H9 (cell line): ENCODE results near the gene ATG9B. TPM values are rescaled to one million over a fixed set of nuclear protein-coding genes. Genes with fewer than 3 reads are reported as not detected.

ENCODE experiments used
- DNase-seq: peaks from one replicate; pipeline ENCODE4 v3.0.0-alpha.2; 2017
- H2AFZ ChIP-seq: one replicate; pipeline ENCODE4 v1.6.1; 2013; ENCODE audit warnings: mild to moderate bottlenecking, low read length, control low read depth, moderate library complexity
- H2AK5ac ChIP-seq: 2 replicates; pipeline ENCODE4 v1.6.1; 2013; ENCODE audit warnings: low read length, control low read depth, mixed read lengths; ENCODE audit not compliant: insufficient read length
- H2BK120ac ChIP-seq: one replicate; pipeline ENCODE4 v1.6.1; 2013; ENCODE audit warnings: low read depth, mild to moderate bottlenecking, low read length, control low read depth, inconsistent platforms; ENCODE audit not compliant: poor library complexity, severe bottlenecking
- H2BK12ac ChIP-seq: 2 replicates; pipeline ENCODE4 v1.6.1; 2013; ENCODE audit warnings: low read length, control low read depth, mixed read lengths, low read depth; ENCODE audit not compliant: insufficient read length
- H2BK15ac ChIP-seq: 2 replicates; pipeline ENCODE4 v1.6.1; 2013; ENCODE audit warnings: low read depth, low read length, control low read depth
- H2BK20ac ChIP-seq: one replicate; pipeline ENCODE4 v1.6.1; 2013; ENCODE audit warnings: low read depth, mild to moderate bottlenecking, low read length, control low read depth, inconsistent platforms; ENCODE audit not compliant: poor library complexity, severe bottlenecking
- H2BK5ac ChIP-seq: 2 replicates; pipeline ENCODE4 v1.6.1; 2013; ENCODE audit warnings: low read length, control low read depth, mixed read lengths; ENCODE audit not compliant: insufficient read length
- H3K14ac ChIP-seq: 2 replicates; pipeline ENCODE4 v1.6.1; 2013; ENCODE audit warnings: low read length, control low read depth; ENCODE audit not compliant: insufficient read depth
- H3K18ac ChIP-seq: 2 replicates; pipeline ENCODE4 v1.6.1; 2013; ENCODE audit warnings: low read depth, mild to moderate bottlenecking, mixed read lengths, low read length, control low read depth; ENCODE audit not compliant: insufficient read length
- H3K23ac ChIP-seq: 2 replicates; pipeline ENCODE4 v1.6.1; 2013; ENCODE audit warnings: low read length, control low read depth, mixed read lengths, low read depth; ENCODE audit not compliant: insufficient read length
- H3K23me2 ChIP-seq: 2 replicates; pipeline ENCODE4 v1.6.1; 2013; ENCODE audit warnings: low read depth, mild to moderate bottlenecking, mixed read lengths, low read length, control low read depth; ENCODE audit not compliant: insufficient read length, poor library complexity, severe bottlenecking
- H3K27ac ChIP-seq: 2 replicates; pipeline ENCODE4 v1.5.1; 2013; ENCODE audit warnings: low read length, control low read depth, mixed read lengths, low read depth; ENCODE audit not compliant: insufficient read length
- H3K27me3 ChIP-seq: 2 replicates; pipeline ENCODE4 v1.6.1; 2013; ENCODE audit warnings: low read length, control low read depth, inconsistent platforms; ENCODE audit not compliant: insufficient read depth
- H3K4ac ChIP-seq: 2 replicates; pipeline ENCODE4 v1.6.1; 2013; ENCODE audit warnings: low read depth, mild to moderate bottlenecking, control low read depth, inconsistent platforms, low read length, moderate library complexity
- H3K4me1 ChIP-seq: 2 replicates; pipeline ENCODE4 v1.6.1; 2013; ENCODE audit warnings: low read length, control low read depth, inconsistent platforms; ENCODE audit not compliant: insufficient read depth
- H3K4me2 ChIP-seq: 2 replicates; pipeline ENCODE4 v1.6.1; 2013; ENCODE audit warnings: low read length, control low read depth, mixed read lengths; ENCODE audit not compliant: insufficient read length, insufficient read depth
- H3K56ac ChIP-seq: 2 replicates; pipeline ENCODE4 v1.6.1; 2013; ENCODE audit warnings: low read depth, mild to moderate bottlenecking, mixed read lengths, low read length, control low read depth; ENCODE audit not compliant: insufficient read length
- H3K79me1 ChIP-seq: 2 replicates; pipeline ENCODE4 v1.6.1; 2013; ENCODE audit warnings: low read depth, mild to moderate bottlenecking, moderate library complexity, low read length, control low read depth, inconsistent platforms; ENCODE audit not compliant: insufficient read depth, poor library complexity, severe bottlenecking
- H3K79me2 ChIP-seq: 2 replicates; pipeline ENCODE4 v1.6.1; 2013; ENCODE audit warnings: low read length, control low read depth, inconsistent platforms; ENCODE audit not compliant: insufficient read depth
- H3K9ac ChIP-seq: 2 replicates; pipeline ENCODE4 v1.6.1; 2013; ENCODE audit warnings: low read length, control low read depth, mixed read lengths; ENCODE audit not compliant: insufficient read length; ENCODE audit errors: extremely low read depth
- H3K9me3 ChIP-seq: one replicate; pipeline ENCODE4 v1.6.1; 2013; ENCODE audit warnings: low read depth, low read length, inconsistent platforms; ENCODE audit not compliant: control insufficient read depth
- H3T11ph ChIP-seq: one replicate; pipeline ENCODE4 v1.6.1; 2013; ENCODE audit warnings: mild to moderate bottlenecking, low read length, control low read depth, inconsistent platforms
- H4K20me1 ChIP-seq: one replicate; pipeline ENCODE4 v1.6.1; 2013; ENCODE audit not compliant: control insufficient read depth, insufficient read length, insufficient read depth
- H4K5ac ChIP-seq: 2 replicates; pipeline ENCODE4 v1.6.1; 2013; ENCODE audit warnings: low read depth, mild to moderate bottlenecking, mixed read lengths, low read length, control low read depth; ENCODE audit not compliant: insufficient read length
- H4K8ac ChIP-seq: replicated peaks from 2 replicates; pipeline ENCODE4 v1.6.1; 2013; ENCODE audit warnings: low read length, control low read depth, mixed read lengths, low read depth; ENCODE audit not compliant: insufficient read length
- H4K91ac ChIP-seq: 2 replicates; pipeline ENCODE4 v1.6.1; 2013; ENCODE audit warnings: low read depth, mild to moderate bottlenecking, moderate library complexity, mixed read lengths, low read length, control low read depth; ENCODE audit not compliant: insufficient read length
- H3K27ac Mint-ChIP-seq, 3 experiments: 2 replicates in 2 of 3; 3 replicates in 1 of 3; pipeline ENCODE4 v1.8.0; 2020 to 2021; ENCODE audit warnings: mixed read lengths in 3 of 3, mild to moderate bottlenecking in 1 of 3, moderate library complexity in 1 of 3
- H3K27me3 Mint-ChIP-seq: 2 replicates; pipeline ENCODE4 v1.8.0; 2021; ENCODE audit warnings: low read depth, mild to moderate bottlenecking, moderate library complexity, mixed read lengths
- H3K36me3 Mint-ChIP-seq, 3 experiments: 2 replicates in 2 of 3; 3 replicates in 1 of 3; pipeline ENCODE4 v1.8.0; 2020 to 2021; ENCODE audit warnings: low read depth in 3 of 3, mixed read lengths in 3 of 3; ENCODE audit not compliant: insufficient read depth in 1 of 3
- H3K4me1 Mint-ChIP-seq, 2 experiments: 2 replicates each; pipeline ENCODE4 v1.8.0; 2020; ENCODE audit warnings: mixed read lengths in 2 of 2
- H3K4me3 Mint-ChIP-seq, 2 experiments: 2 replicates in 1 of 2; 3 replicates in 1 of 2; pipeline ENCODE4 v1.8.0; 2020 to 2021; ENCODE audit warnings: mild to moderate bottlenecking in 2 of 2, mixed read lengths in 2 of 2, moderate library complexity in 1 of 2
- H3K9me3 Mint-ChIP-seq, 2 experiments: 2 replicates in 1 of 2; 3 replicates in 1 of 2; pipeline ENCODE4 v1.8.0; 2020; ENCODE audit warnings: mild to moderate bottlenecking in 2 of 2, mixed read lengths in 2 of 2, moderate library complexity in 1 of 2
- WGBS: extraction: QIAGEN DNeasy Blood & Tissue Kit; methylation state at CpG from one replicate; pipeline ENCODE4 v1.1.7; 2013; ENCODE audit warnings: missing lambda C conversion rate, low lambda C conversion rate, mixed read lengths; ENCODE audit not compliant: insufficient read length; ENCODE audit errors: extremely low coverage; 5-methylcytosine and 5-hydroxymethylcytosine counted together
- total RNA-seq: library from RNA; stranded (reverse); gene quantifications from 2 replicates; pipeline ENCODE4 v1.2.1, GENCODE V29; 2021
- TF ChIP-seq, protein P1 (sequence below): fragments of 200-600 bp; sonication (generic); conservative IDR thresholded peaks from 3 replicates; pipeline ENCODE4 v1.8.0; 2021; ENCODE audit warnings: antibody characterized with exemption, mild to moderate bottlenecking

The ATG9B gene
- total RNA-seq, 1 experiment from 2014 or later = 1.5 TPM

DNA sequence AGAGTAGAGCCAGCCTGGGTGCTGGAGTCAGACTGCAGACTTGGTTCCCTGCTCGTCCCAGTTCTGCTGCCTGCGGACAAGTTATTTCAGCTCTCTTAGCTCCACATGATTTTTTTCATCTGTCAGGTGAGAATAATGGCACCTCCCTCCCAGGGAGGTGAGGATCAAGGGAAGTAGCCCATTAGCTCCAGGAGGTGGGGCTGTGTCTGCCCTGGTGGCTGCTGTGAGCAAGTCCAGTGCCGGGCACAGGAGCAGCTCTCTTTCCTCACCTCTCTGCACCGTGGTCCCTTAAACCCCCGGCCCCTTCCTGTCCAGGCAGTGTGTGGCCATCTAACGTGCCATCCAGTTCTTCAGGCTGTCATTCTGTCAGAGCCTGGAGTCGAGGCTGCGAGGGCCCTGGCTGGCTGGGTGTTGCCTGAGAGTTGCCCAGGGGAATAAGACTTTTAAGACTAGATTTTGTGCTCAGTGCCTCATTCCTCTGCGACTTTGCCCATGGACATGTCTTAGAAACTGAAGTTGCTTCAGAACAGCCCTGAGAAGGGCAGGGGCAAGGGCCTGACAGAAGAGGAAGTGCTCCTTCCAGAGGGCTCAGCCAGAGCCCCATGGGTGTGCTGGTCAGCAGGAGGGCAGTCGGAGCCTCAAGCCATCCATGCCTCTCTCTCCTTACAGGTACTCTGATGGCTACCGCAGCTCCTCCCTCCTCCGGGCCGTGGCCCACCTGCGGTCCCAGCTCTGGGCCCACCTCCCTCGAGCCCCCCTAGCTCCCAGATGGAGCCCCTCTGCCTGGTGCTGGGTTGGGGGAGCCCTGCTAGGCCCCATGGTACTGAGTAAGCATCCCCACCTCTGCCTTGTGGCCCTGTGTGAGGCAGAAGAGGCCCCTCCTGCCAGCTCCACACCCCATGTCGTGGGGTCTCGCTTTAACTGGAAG is 8.9 kb upstream of the ATG9B start:
- no peaks in the 10 kb centered on the region for H3K27me3 Mint-ChIP-seq
- peaks cover 4% of the 10 kb centered on the region for H3K23me2 ChIP-seq

More for the DNA sequence above, 8.9 kb upstream of the ATG9B start:
- Histone ChIP-seq H3K9ac (no peak overlapping the region), H3K27me3 (no peaks in the 10 kb centered on the region), H4K8ac (no peak overlapping the region), H3K23ac (no peak overlapping the region), H3K9me3 (no peaks in the 10 kb centered on the region), H4K91ac (no peak overlapping the region), H3K4me2 (no peak overlapping the region), H2BK15ac (no peak overlapping the region), H3K79me1 (no peaks in the 10 kb centered on the region), H2AFZ (no peak overlapping the region), H3K4ac (no peak overlapping the region), H3K4me1 (no peaks in the 10 kb centered on the region), H2BK20ac (no peak overlapping the region), H2AK5ac (no peak overlapping the region), H4K5ac (no peak overlapping the region), H3K27ac (no peak overlapping the region), H3K18ac (no peak overlapping the region), H4K20me1 (no peaks in the 10 kb centered on the region), H3K56ac (no peak overlapping the region), H2BK120ac (no peak overlapping the region), H3K14ac (no peak overlapping the region), H2BK12ac (no peak overlapping the region), H3T11ph (no peak overlapping the region), H3K79me2 (no peaks in the 10 kb centered on the region), H2BK5ac (no peak overlapping the region)
- Mint-ChIP-seq H3K27ac (no peak overlapping the region), H3K4me1 (peaks cover 4 to 7% of the 10 kb centered on the region in 2 experiments), H3K36me3 (peaks cover 0 to 8% (median 4%) of the 10 kb centered on the region in 3 experiments; a peak in 4 of 7 replicates), H3K9me3 (no peaks in the 10 kb centered on the region), H3K4me3 (no peak overlapping the region)
- TF ChIP-seq, protein P1, sequence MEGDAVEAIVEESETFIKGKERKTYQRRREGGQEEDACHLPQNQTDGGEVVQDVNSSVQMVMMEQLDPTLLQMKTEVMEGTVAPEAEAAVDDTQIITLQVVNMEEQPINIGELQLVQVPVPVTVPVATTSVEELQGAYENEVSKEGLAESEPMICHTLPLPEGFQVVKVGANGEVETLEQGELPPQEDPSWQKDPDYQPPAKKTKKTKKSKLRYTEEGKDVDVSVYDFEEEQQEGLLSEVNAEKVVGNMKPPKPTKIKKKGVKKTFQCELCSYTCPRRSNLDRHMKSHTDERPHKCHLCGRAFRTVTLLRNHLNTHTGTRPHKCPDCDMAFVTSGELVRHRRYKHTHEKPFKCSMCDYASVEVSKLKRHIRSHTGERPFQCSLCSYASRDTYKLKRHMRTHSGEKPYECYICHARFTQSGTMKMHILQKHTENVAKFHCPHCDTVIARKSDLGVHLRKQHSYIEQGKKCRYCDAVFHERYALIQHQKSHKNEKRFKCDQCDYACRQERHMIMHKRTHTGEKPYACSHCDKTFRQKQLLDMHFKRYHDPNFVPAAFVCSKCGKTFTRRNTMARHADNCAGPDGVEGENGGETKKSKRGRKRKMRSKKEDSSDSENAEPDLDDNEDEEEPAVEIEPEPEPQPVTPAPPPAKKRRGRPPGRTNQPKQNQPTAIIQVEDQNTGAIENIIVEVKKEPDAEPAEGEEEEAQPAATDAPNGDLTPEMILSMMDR = peak; percentile 30; the same call in 2 of the 3 replicates
- no peak for DNase-seq
- WGBS = no CpG with 5 or more reads among the region's 17 CpGs
